Superior temporal gyrus (tissue), 1 donor: ENCODE measurements around the gene ADAP1.

ENCODE experiments used
- DNase-seq: peaks from one replicate; pipeline ENCODE4 v3.0.0-alpha.2; 2016; ENCODE audit errors: extremely low spot score

The ADAP1 gene

GRCh38 chr7:865921-866320 lies 88.6 kb downstream of the ADAP1 start:
- DNase-seq: no peak

GRCh38 chr7:863106-863505 lies 91.4 kb downstream of the ADAP1 start:
- no peak for DNase-seq

- DNase-seq: no peak
Observed at GRCh38 chr7:862157-862556, 92.3 kb downstream of the ADAP1 start.

- DNase-seq: no peak
Observed at GRCh38 chr7:861222-861621, 93.3 kb downstream of the ADAP1 start.

- no peak for DNase-seq
Observed at GRCh38 chr7:860149-860548, 94.3 kb downstream of the ADAP1 start.

- DNase-seq: no peak
Observed at GRCh38 chr7:859359-860030, 95.0 kb downstream of the ADAP1 start.

- no peak for DNase-seq
Observed at GRCh38 chr7:857661-858060, 96.8 kb downstream of the ADAP1 start.

GRCh38 chr7:856444-857095 lies 97.9 kb downstream of the ADAP1 start:
- DNase-seq: no peak

GRCh38 chr7:855686-856369 lies 98.7 kb downstream of the ADAP1 start:
- DNase-seq: no peak

GRCh38 chr7:854118-854775 lies 100.2 kb downstream of the ADAP1 start:
- no peak for DNase-seq

GRCh38 chr7:853366-854117 lies 100.9 kb downstream of the ADAP1 start:
- no peak for DNase-seq

GRCh38 chr7:851204-851603 lies 103.3 kb downstream of the ADAP1 start:
- no peak for DNase-seq

- DNase-seq: no peak
Observed at GRCh38 chr7:849781-850180, 104.7 kb downstream of the ADAP1 start.

GRCh38 chr7:849145-849544 lies 105.3 kb downstream of the ADAP1 start:
- DNase-seq: no peak
